ENCODE data around the gene RUSF1.
"Not testable (repeated sequence)": the region's sequence is repeated elsewhere in the genome, so short reads cannot be mapped to it uniquely, and the experiment has no call there.

RUSF1 gene

GRCh38 chr16:31487071-31487719, 21.0 kb downstream of the RUSF1 start:
- DNase-seq (ENCODE audit: low read depth) = no peak

- no peak for DNase-seq (ENCODE audit: low read depth)
Measured at GRCh38 chr16:31486045-31486444, 22.1 kb downstream of the RUSF1 start.

GRCh38 chr16:31485571-31485970, 22.6 kb downstream of the RUSF1 start:
- no peak for DNase-seq (ENCODE audit: low read depth)

- DNase-seq (ENCODE audit: low read depth) = no peak
Measured at GRCh38 chr16:31484491-31485171, 23.6 kb downstream of the RUSF1 start.

GRCh38 chr16:31484048-31484447, 24.1 kb downstream of the RUSF1 start:
- DNase-seq (ENCODE audit: low read depth) = not testable (repeated sequence)

GRCh38 chr16:31483081-31483480, 25.1 kb downstream of the RUSF1 start, which contains the start of gene SLC5A2:
TSS of gene SLC5A2 (plus strand) at chr16:31483123. CDS start at chr16:31483137, 14 bp downstream.
- DNase-seq (ENCODE audit: low read depth) = no peak

DNA sequence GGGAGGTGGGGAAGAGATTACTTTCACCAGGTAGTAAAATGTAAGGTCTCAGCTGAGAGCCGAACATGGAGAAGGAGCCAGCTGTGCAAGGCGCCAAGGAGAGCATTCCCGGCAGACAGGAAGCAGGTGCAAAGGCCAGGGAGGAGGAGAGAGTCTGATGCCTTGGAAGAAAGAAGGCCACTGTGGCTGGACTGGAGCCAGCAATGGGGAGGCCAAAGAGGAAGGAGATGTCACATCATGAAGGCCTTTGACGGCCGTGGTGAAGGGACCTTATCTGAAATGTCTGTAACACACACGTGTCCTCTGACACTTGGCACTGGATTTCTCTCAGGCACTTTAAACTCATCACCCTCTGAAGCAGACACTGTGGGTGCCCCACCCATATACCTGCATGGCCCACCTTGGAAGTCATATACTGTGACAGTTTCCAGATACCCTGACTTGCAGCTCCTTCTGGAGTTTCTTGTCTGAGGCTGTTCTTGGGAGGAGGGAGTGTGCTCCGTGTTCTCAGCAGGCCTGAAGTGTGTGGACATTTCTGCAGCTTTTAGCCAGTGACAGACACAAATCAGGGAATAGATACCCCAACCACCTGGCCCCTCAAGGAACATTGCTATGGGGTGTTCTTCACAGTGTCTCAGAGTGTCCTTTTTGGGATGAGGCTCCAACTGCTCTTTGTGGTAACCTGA, 27.2 kb downstream of the RUSF1 start:
- DNase-seq (ENCODE audit: low read depth) = no peak

- DNase-seq (ENCODE audit: low read depth) = no peak
Measured at GRCh38 chr16:31479751-31480150, 28.4 kb downstream of the RUSF1 start.

- DNase-seq (ENCODE audit: low read depth) = no peak
Measured at GRCh38 chr16:31478956-31479355, 29.2 kb downstream of the RUSF1 start.

DNA sequence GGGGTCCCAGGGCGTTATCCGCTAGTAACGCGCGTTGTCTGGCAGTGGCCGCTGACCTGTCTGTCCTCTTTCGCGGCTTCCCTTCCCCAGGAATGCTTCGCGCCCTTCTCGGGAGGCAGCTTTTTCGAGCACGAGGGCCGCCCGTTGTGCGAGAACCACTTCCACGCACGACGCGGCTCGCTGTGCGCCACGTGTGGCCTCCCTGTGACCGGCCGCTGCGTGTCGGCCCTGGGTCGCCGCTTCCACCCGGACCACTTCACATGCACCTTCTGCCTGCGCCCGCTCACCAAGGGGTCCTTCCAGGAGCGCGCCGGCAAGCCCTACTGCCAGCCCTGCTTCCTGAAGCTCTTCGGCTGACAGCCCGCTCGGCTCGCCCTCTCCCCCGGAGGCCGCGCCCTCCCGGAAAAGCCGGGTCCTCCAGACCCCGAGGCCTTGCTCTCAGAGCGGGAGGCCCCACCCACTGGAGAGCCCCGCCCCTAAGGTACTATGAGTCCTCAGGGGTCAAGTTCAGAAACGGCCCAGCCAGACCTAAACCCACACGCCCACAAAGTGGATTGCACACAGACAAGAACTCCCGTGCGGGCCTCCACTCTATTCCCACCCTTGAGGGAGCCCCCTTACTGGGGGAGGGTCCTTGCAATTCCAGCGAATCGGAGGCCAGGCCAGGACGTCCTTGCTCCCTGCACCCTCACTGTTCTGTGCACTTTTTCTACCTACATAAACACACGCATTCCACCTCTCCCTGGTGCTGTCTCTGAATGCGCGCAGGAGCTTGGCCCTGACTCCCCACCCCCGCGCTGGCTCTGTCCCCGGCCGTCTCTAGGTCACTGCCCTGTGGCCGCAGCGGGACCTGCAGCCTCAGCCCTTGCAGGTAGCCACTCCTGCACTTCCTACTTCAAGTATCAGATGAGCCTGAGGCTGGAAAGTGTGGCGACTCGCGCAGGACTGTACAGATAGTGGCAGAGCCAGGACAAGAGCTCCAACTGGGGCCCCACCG, 30.7 kb downstream of the RUSF1 start:
- DNase-seq (ENCODE audit: low read depth) = no peak

DNA sequence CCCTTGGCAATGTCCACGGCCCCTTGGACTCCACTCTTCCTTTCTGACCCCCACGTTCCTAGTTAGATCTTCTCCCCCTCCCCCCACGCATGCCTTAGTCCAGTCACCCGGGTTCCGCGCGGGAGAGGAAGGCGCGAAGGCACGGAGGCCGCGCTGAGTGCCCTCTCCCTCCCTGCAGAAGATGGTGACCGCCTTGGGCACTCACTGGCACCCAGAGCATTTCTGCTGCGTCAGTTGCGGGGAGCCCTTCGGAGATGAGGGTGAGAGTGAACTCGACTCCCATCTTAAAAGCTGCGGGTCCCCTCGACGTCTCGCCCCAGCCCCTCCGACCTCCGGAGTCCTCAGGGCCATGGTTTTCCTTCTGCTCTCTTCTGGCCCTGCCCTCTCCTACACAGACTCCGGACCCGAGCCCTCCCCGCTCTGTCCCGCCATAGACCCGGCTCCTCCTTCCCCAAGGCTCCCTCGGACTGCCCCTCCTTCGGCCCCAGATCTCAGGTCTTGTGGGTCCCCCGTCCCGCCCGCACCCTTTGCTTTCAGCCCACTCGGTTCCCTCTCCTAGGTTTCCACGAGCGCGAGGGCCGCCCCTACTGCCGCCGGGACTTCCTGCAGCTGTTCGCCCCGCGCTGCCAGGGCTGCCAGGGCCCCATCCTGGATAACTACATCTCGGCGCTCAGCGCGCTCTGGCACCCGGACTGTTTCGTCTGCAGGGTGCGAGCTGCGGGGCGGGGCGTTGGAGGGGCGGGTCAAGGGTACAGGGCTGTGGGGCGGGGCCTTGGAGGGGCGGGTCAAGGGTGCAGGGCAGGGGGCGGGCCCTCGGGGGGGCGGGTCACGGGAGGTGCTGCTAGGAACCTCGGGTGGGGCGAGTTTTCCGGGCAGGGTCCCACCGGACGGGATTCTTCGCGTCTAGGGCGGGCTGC, 31.6 kb downstream of the RUSF1 start:
- DNase-seq (ENCODE audit: low read depth) = no peak

GRCh38 chr16:31475946-31476302, 32.3 kb downstream of the RUSF1 start:
- no peak for DNase-seq (ENCODE audit: low read depth)

- DNase-seq (ENCODE audit: low read depth) = no peak
Measured at GRCh38 chr16:31474773-31475738, 33.1 kb downstream of the RUSF1 start.

DNA sequence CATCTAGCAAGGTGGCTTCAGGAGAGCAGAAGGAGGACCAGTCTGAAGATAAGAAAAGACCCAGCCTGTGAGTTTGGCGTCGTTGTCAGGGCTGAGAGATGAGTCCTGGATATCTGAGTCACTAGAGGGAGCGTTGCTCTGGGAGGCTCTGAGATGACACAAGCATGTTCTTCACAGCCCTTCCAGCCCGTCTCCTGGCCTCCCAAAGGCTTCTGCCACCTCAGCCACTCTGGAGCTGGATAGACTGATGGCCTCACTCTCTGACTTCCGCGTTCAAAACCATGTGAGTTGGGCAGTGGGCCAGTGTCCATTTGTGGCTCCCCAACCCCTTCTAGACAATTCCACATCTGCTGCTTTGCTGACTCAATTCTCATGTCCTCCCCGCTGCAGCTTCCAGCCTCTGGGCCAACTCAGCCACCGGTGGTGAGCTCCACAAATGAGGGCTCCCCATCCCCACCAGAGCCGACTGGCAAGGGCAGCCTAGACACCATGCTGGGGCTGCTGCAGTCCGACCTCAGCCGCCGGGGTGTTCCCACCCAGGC, 33.9 kb downstream of the RUSF1 start:
- DNase-seq (ENCODE audit: low read depth) = peak; percentile 85

DNA sequence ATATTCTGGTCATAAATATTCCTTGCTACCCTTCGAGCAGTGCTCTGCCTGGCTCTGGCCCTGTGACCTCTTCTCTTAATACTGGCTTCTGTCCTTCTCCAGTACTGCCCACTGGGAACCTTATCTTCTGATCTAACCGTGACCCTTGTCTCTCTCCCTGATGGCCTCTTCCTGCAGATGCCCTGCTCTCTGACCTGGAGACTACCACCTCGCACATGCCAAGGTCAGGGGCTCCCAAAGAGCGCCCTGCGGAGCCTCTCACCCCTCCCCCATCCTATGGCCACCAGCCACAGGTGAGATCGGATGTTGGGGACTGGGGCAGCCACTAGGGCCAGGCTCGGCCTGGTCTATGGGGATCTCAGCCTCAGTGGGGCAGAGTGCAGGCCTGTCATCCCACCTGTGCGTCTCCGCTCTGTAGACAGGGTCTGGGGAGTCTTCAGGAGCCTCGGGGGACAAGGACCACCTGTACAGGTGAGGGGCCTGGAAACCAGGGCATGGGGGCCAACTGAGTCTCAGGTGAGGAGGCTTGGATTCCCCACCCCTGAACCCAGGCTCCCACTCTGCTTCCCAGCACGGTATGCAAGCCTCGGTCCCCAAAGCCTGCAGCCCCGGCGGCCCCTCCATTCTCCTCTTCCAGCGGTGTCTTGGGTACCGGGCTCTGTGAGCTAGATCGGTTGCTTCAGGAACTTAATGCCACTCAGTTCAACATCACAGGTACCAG, 34.8 kb downstream of the RUSF1 start:
- DNase-seq (ENCODE audit: low read depth) = no peak

- peak; percentile 61 for DNase-seq (ENCODE audit: low read depth)
Measured at GRCh38 chr16:31472709-31473203, 35.4 kb downstream of the RUSF1 start.

DNA sequence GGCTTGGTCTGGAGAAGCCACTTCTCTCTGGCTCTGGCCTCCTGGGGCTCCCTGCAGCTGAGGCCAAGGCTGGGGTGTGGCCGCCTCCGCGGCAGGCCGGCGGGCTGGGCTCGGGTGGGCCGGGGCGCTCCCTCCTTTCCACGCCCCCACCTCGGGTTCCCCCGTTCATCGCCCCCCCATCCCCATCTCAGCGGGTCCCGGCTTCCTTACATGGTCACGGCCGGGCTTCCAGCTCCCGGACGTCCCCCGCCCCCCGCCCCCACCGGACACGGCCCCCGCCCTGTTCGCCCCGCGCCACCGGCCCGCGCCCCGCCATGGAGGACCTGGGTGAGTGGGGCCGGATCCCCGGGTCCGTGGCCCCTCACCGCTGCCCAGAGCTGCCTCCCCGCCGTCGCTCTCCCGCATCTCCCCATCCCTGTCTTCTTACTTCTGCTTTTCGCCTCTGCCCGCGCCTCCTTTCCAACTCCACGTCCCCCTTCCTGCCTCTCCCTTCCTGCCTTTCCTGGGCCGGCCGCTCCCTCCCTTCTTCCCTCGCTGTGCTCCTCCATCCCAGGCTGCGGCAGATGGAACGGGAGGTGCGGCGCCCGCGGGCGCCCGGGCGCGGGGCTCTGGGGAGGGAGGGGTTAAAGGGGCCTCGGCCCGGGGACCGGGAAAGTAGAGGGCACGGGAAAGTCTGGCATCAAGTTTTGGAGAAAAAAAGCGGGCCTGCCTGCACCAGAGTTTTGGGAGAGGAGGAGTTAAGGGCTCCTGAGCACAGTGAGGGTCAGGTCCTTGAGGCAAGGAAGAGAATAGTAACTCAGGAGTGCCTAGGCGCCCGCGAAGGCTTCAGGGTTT, 36.1 kb downstream of the RUSF1 start, which contains the start of gene TGFB1I1:
Gene TGFB1I1, plus strand, starts transcription at position 278 of the 834 bp plus-strand sequence. Its CDS starts 37 bp downstream, at position 315.
- no peak for DNase-seq (ENCODE audit: low read depth)
